NCI-H1694 (cell line): ENCODE measurements around the gene ANKRD29.
A peak's percentile ranks its signal among the peaks of the same experiment; 100 is the strongest.
"Not testable (repeated sequence)": the region's sequence is repeated elsewhere in the genome, so short reads cannot be mapped to it uniquely, and the experiment has no call there.

Experiments
- DNase-seq: peaks from one replicate; lab custom pipeline; 2025; lab: John Stamatoyannopoulos, UW

Gene ANKRD29

GRCh38 chr18:23616258-23616657 lies 46.5 kb downstream of the ANKRD29 start:
- no peak for DNase-seq

DNA sequence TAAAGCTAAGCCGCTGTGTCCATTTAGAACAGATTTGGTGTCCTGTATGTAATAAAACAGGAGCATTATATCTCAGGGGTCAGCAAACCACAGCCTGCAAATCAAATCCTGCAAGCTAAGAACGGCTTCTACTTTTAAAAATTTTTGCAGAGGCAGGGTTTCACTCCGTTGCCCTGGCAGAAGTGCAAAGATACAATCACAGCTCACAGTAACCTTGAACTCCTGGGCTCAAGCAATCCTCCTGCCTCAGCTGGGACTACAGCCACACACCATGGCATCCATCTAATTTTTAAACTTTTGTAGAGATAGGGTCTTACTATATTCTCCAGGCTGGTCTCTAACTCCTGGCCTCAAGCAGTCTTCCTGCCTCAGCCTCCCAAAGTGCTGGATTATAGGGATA lies 47.8 kb downstream of the ANKRD29 start:
- no peak for DNase-seq

- DNase-seq = no peak
Measured at GRCh38 chr18:23614413-23614812, 48.3 kb downstream of the ANKRD29 start.

- DNase-seq = not testable (repeated sequence)
Measured at GRCh38 chr18:23613091-23613475, 49.6 kb downstream of the ANKRD29 start.

DNA sequence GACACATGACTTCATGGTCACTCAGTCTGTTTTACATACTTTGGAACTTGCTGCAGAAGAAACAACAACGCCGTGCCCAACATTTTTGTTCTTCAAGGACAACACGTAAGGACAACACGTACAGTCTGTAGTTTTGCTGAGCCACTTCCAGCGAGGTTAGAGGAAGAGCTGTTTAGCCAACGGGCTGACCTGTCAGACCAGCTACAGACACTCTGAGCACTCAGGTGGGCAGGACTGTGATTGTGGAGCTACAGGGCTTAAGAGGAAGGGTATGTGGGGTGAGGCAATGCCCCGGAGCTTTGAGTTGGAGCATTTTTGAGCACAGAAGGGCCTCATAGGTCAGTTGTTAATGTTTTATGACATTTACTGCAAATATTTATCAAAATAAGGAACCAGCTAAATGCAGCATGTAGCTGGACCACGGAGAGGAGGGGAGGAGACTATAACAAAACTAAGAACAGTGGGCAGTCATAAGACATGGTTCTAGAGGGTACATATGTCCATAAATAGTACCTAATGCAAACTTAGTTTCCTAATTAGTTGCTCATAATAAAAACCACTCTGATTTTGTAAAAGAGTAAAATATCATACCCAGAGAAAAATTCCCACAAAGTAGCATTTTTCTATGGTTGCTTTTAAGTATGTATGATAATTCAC lies 50.1 kb downstream of the ANKRD29 start:
- DNase-seq = no peak

DNA sequence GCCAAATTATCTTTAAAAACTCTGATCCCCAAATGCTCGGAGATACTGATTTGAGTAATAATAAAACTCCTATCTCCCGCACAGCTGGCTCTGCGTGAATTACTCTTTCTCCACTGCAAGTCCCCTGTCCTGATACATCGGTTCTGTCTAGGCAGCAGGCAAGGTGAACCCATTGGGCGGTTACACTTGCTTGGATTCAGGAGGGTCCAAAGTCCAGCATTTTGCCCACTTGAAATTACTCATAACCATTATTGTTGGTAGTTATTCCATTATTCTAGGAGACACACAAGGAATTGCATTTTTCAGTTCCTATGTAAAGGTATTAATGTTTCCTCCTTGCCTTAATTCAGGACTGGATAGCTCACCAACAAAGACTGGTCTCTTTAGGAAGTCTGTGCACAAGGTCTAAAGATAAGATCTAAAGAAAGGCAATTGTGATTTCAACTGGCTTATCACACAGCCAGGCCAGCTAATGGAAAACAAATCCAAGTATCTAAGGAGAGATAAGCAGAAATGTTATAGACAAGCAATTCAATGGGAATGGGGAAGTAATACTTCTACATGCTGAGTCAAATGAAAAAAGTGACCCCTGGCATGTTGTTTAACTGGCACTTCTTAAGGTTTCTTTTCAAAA lies 53.2 kb downstream of the ANKRD29 start:
- DNase-seq = no peak

GRCh38 chr18:23608211-23608610 lies 54.5 kb downstream of the ANKRD29 start:
- DNase-seq = no peak

- no peak for DNase-seq
Measured at GRCh38 chr18:23605941-23606340, 56.8 kb downstream of the ANKRD29 start.

- no peak for DNase-seq
Measured at GRCh38 chr18:23599809-23600208, 62.9 kb downstream of the ANKRD29 start.

DNA sequence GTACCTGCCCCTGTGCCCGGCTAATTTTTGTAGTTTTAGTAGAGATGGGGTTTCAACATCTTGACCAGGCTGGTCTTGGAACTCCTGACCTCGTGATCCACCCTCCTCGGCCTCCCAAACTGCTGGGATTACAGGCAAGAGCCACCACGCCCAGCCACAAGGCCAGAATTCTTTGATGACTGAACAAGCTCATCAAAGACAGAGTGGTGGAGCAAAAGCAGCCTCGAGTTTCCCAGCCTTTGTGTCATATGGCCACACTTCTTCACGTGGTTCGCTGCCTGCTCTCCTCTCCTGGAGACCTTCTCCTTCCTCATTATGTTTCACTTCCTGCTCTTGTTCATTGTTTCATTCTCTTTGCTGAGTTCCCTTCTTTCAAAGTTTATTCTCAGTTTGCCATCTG lies 66.5 kb downstream of the ANKRD29 start:
- no peak for DNase-seq

GRCh38 chr18:23595591-23595990 lies 67.1 kb downstream of the ANKRD29 start:
- no peak for DNase-seq

- no peak for DNase-seq
Measured at GRCh38 chr18:23593720-23594119, 69.0 kb downstream of the ANKRD29 start.

- DNase-seq = no peak
Measured at GRCh38 chr18:23592911-23593310, 69.8 kb downstream of the ANKRD29 start.

- no peak for DNase-seq
Measured at GRCh38 chr18:23591011-23591410, 71.7 kb downstream of the ANKRD29 start.

DNA sequence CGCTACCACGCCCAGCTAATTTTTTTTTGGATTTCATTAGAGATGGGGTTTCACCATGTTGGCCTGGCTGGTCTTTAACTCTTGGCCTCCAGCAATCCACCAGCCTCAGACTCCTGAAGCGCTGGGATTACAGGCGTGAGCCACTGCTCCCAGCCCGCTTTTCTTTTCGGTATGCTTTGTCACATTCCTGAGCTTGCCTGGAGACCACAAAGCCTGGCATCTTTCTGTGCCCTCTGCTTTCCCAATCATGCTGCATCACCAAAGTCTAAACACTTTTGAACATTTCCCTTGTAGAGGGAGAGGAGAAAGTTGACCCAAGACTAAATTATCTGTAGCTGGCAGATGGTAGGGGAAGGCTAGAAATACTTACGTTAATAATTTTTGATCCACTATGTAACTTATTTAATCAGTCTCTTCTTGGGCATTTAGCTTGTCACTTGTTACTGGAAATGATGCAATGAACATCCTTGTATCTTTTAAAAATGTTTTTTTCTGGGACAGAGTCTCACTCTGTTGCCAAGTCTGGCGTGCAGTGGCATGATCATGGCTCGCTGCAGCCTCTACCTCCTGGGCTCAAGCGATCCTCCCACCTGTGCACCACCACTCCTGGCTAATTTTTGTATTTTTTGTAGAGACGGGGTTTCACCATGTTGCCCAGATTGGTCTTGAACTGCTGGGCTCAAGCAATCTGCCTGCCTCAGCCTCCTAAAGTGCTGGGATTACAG lies 73.7 kb downstream of the ANKRD29 start:
- no peak for DNase-seq

DNA sequence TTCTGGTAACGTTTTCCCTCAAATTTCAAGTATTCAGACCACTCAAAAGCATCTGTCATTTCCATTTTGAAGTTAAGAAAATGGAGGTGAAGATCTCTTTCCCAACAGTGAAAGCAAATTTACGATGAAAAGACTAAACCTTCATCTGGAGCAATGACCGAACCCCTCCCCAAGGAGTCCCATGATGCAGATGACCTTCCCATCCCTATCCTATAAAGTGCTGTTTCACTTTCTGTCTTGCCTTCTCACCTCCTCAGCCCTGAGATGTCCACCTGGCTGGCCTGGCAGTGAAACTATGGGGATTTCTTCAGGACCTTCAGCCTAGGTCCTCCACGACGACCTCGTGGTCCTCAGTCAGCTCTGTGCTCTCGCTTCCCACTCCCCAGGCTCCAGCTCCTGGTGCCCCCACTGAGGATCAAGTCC lies 75.5 kb downstream of the ANKRD29 start:
- no peak for DNase-seq

GRCh38 chr18:23586249-23587196 lies 76.2 kb downstream of the ANKRD29 start, which contains the start of gene NPC1:
TSS of gene NPC1 (minus strand) at chr18:23586506. CDS start at chr18:23586343, 163 bp downstream.
- DNase-seq = peak; percentile 78

DNA sequence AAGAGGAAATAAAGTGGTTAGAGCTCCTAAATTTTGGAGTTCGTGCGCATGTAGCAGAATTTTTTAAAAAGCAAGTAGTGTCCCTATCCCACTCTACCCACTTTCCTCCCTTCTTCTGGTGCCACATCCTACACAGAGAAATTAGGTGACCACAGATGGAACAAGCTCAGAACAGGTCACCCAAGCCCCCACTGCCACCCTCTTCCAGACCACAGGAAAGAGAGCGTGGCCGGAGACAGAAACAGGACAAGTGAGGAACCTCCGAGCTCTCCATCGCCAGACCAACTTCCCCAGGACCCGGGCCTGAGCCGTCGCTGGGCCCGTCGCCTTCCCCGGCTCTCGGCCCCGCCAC lies 76.8 kb downstream of the ANKRD29 start:
- no peak for DNase-seq

DNA sequence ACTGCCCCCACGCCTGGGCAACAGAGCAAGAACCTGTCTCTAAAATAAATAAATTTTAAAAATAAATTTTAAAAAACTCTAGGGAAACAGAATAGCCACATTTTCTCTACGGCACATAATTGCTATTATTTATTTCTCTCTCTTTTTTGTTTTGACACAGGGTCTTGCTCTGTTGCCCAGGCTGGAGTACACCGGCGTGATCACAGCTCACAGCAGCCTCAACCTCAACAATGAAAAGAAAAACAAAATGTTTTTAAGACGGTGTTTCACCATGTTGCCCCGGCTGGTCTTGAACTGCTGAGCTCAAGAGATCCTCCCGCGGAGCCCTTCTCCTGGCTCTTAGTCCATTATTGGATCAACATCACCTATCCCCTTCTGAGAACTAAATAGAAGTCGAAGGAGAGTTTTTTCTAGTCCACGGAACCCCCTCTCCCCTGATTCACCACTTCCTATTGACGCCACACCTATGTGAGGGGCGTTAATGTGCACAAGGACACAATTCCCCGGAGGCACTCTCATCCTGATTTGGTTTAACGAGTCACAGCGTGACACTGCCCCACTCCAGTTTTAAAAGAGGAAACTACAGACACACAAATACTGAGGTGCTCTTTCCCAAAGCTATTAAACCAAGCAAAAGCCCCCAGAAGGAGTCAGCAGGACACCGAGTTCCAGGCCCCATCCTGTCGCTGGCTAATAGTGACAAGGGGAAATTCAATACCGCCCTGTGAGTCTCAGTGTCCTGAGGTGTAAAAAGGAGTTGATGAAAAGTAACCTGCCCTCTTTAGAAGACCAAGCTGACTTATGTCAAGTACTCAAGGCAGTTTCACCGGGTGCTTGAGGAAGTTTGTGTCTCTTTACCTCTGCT lies 77.5 kb downstream of the ANKRD29 start:
- DNase-seq = no peak

- no peak for DNase-seq
Measured at GRCh38 chr18:23584019-23584983, 78.4 kb downstream of the ANKRD29 start.
